ACC112 (cell line): ENCODE data around the gene AP1G1.

ENCODE experiments used
- H2AFZ ChIP-seq: fragments of 200-600 bp; sonication (generic); one replicate; pipeline ENCODE4 v1.6.0; 2017; ENCODE audit warnings: antibody characterized with exemption, low read length; ENCODE audit not compliant: unreplicated experiment
- H3K27ac ChIP-seq: fragments of 200-600 bp; sonication (generic); 2 replicates; pipeline ENCODE4 v1.5.1; 2014; ENCODE audit warnings: low read depth, mild to moderate bottlenecking, antibody characterized with exemption, low read length, moderate library complexity
- H3K27me3 ChIP-seq: fragments of 200-600 bp; sonication (generic); 2 replicates; pipeline ENCODE4 v1.6.1; 2014; ENCODE audit warnings: mild to moderate bottlenecking, antibody characterized with exemption, low read length, moderate library complexity, mixed read lengths; ENCODE audit not compliant: insufficient read depth
- H3K36me3 ChIP-seq: fragments of 200-600 bp; sonication (generic); 2 replicates; pipeline ENCODE4 v1.6.1; 2016; ENCODE audit warnings: mild to moderate bottlenecking, antibody characterized with exemption, low read length, moderate library complexity, mixed read lengths; ENCODE audit not compliant: insufficient read depth
- H3K4me1 ChIP-seq: fragments of 200-600 bp; sonication (generic); one replicate; pipeline ENCODE4 v1.6.1; 2016; ENCODE audit warnings: low read length, mixed read lengths; ENCODE audit not compliant: insufficient read depth, unreplicated experiment, control insufficient read depth
- H3K4me3 ChIP-seq: fragments of 200-600 bp; sonication (generic); 2 replicates; pipeline ENCODE4 v1.5.1; 2014; ENCODE audit warnings: mild to moderate bottlenecking, low read depth, low read length
- H3K79me2 ChIP-seq: fragments of 200-600 bp; sonication (generic); one replicate; pipeline ENCODE4 v1.6.0; 2016; ENCODE audit warnings: low read length; ENCODE audit not compliant: control insufficient read depth, unreplicated experiment, insufficient read depth

AP1G1 gene

GRCh38 chr16:71784093-71784492 is 24.5 kb downstream of the AP1G1 start:
- H3K4me3 ChIP-seq = no peak overlapping the region
- peaks cover 13% of the 10 kb centered on the region for H3K36me3 ChIP-seq
- no peak overlapping the region for H3K27ac ChIP-seq
- peaks cover 65% of the 10 kb centered on the region for H3K79me2 ChIP-seq
- no peaks in the 10 kb centered on the region for H3K27me3 ChIP-seq
- H3K4me1 ChIP-seq = peaks cover 5% of the 10 kb centered on the region
- no peak overlapping the region for H2AFZ ChIP-seq

GRCh38 chr16:71781741-71782140 is 26.9 kb downstream of the AP1G1 start:
- no peak overlapping the region for H3K27ac ChIP-seq
- no peak overlapping the region for H2AFZ ChIP-seq
- peaks cover 9% of the 10 kb centered on the region; the same call in 1 of the 2 replicates for H3K36me3 ChIP-seq
- H3K4me3 ChIP-seq = no peak overlapping the region
- no peaks in the 10 kb centered on the region for H3K27me3 ChIP-seq
- peaks cover 52% of the 10 kb centered on the region for H3K79me2 ChIP-seq
- peaks cover 5% of the 10 kb centered on the region for H3K4me1 ChIP-seq

- no peak overlapping the region for H3K4me3 ChIP-seq
- H3K79me2 ChIP-seq = peaks cover 55% of the 10 kb centered on the region
- no peaks in the 10 kb centered on the region for H3K27me3 ChIP-seq
- no peak overlapping the region for H3K27ac ChIP-seq
- H3K4me1 ChIP-seq = peaks cover 5% of the 10 kb centered on the region
- H3K36me3 ChIP-seq = peaks cover 14% of the 10 kb centered on the region; the same call in 1 of the 2 replicates
- H2AFZ ChIP-seq = no peak overlapping the region
Measured at GRCh38 chr16:71780521-71781089, 28.0 kb downstream of the AP1G1 start.

GRCh38 chr16:71778780-71779179 is 29.9 kb downstream of the AP1G1 start:
- Histone ChIP-seq H3K27me3 (no peaks in the 10 kb centered on the region), H3K27ac (no peak overlapping the region), H3K4me1 (peaks cover 5% of the 10 kb centered on the region), H2AFZ (no peak overlapping the region), H3K79me2 (peaks cover 48% of the 10 kb centered on the region), H3K36me3 (peaks cover 9% of the 10 kb centered on the region; the same call in 1 of the 2 replicates), H3K4me3 (no peak overlapping the region)

- no peak overlapping the region for H3K27ac ChIP-seq
- no peak overlapping the region for H3K4me3 ChIP-seq
- H2AFZ ChIP-seq = no peak overlapping the region
- H3K4me1 ChIP-seq = peaks cover 5% of the 10 kb centered on the region
- no peaks in the 10 kb centered on the region for H3K27me3 ChIP-seq
- H3K36me3 ChIP-seq = peaks cover 17% of the 10 kb centered on the region
- H3K79me2 ChIP-seq = peaks cover 39% of the 10 kb centered on the region
Measured at GRCh38 chr16:71777329-71777728, 31.3 kb downstream of the AP1G1 start.

GRCh38 chr16:71775949-71776348 is 32.7 kb downstream of the AP1G1 start:
- Histone ChIP-seq H3K79me2 (peaks cover 27% of the 10 kb centered on the region), H2AFZ (no peak overlapping the region), H3K27ac (no peak overlapping the region), H3K4me1 (no peaks in the 10 kb centered on the region), H3K27me3 (no peaks in the 10 kb centered on the region), H3K4me3 (no peak overlapping the region), H3K36me3 (peaks cover 25% of the 10 kb centered on the region)

GRCh38 chr16:71771571-71771970 is 37.1 kb downstream of the AP1G1 start:
- H3K36me3 ChIP-seq = peaks cover 45% of the 10 kb centered on the region
- H3K4me3 ChIP-seq = no peak overlapping the region
- no peak overlapping the region for H2AFZ ChIP-seq
- H3K27ac ChIP-seq = no peak overlapping the region
- no peaks in the 10 kb centered on the region for H3K27me3 ChIP-seq
- peaks cover 11% of the 10 kb centered on the region for H3K79me2 ChIP-seq
- peaks cover 11% of the 10 kb centered on the region for H3K4me1 ChIP-seq

- no peak overlapping the region for H2AFZ ChIP-seq
- H3K27ac ChIP-seq = no peak overlapping the region
- peaks cover 54% of the 10 kb centered on the region for H3K36me3 ChIP-seq
- no peaks in the 10 kb centered on the region for H3K27me3 ChIP-seq
- H3K79me2 ChIP-seq = peaks cover 5% of the 10 kb centered on the region
- H3K4me1 ChIP-seq = peaks cover 14% of the 10 kb centered on the region
- H3K4me3 ChIP-seq = no peak overlapping the region
Measured at GRCh38 chr16:71769222-71769621, 39.4 kb downstream of the AP1G1 start.

- H3K4me3 ChIP-seq = 0 out of 2 replicates have a peak overlapping the region, but pooled peaks have one; percentile 14
- peaks cover 22% of the 10 kb centered on the region for H3K4me1 ChIP-seq
- H2AFZ ChIP-seq = no peak overlapping the region
- peaks cover 54% of the 10 kb centered on the region for H3K36me3 ChIP-seq
- H3K27me3 ChIP-seq = no peaks in the 10 kb centered on the region
- H3K27ac ChIP-seq = peak overlapping the region; percentile 46
- peaks cover 5% of the 10 kb centered on the region for H3K79me2 ChIP-seq
Measured at GRCh38 chr16:71767060-71767900, 41.4 kb downstream of the AP1G1 start.

GRCh38 chr16:71762186-71762585 is 46.4 kb downstream of the AP1G1 start:
- H3K36me3 ChIP-seq = peaks cover 47% of the 10 kb centered on the region
- no peak overlapping the region for H2AFZ ChIP-seq
- H3K4me1 ChIP-seq = peaks cover 23% of the 10 kb centered on the region
- H3K27me3 ChIP-seq = no peaks in the 10 kb centered on the region
- H3K27ac ChIP-seq = peak overlapping the region; percentile 69
- no peak overlapping the region for H3K4me3 ChIP-seq
- H3K79me2 ChIP-seq = peaks cover 5% of the 10 kb centered on the region

GRCh38 chr16:71761097-71761496 is 47.5 kb downstream of the AP1G1 start:
- Histone ChIP-seq H3K4me1 (peaks cover 14% of the 10 kb centered on the region), H3K36me3 (peaks cover 46% of the 10 kb centered on the region), H3K27me3 (no peaks in the 10 kb centered on the region), H3K4me3 (no peak overlapping the region), H2AFZ (no peak overlapping the region), H3K27ac (no peak overlapping the region), H3K79me2 (no peaks in the 10 kb centered on the region)
